ENCODE results near the gene CDC23.
"Not testable (repeated sequence)": the region's sequence is repeated elsewhere in the genome, so short reads cannot be mapped to it uniquely, and the experiment has no call there.

CDC23 gene

GRCh38 chr5:138226910-138227309 is 13.8 kb upstream of the CDC23 start:
- DNase-seq (ENCODE audit: low read depth): no peak
- no peak overlapping the region for H3K4me3 ChIP-seq (ENCODE audit: low read depth, low read length)
- no peak for TF ChIP-seq CTCF (IDR thresholded peaks at IDR 0.05; ENCODE audit: low read depth, low read length, missing control alignments)
- in situ Hi-C loops (cut with HindIII; ENCODE audit: low sequenced_read_pairs): no loop called here

- in situ Hi-C loops (cut with HindIII; ENCODE audit: low sequenced_read_pairs): no loop called here
- no peak for DNase-seq (ENCODE audit: low read depth)
- no peak for TF ChIP-seq CTCF (IDR thresholded peaks at IDR 0.05; ENCODE audit: low read depth, low read length, missing control alignments)
- no peak overlapping the region for H3K4me3 ChIP-seq (ENCODE audit: low read depth, low read length)
Observed at GRCh38 chr5:138224712-138225111, 11.6 kb upstream of the CDC23 start.

GRCh38 chr5:138223532-138223931 is 10.4 kb upstream of the CDC23 start:
- in situ Hi-C loops (cut with HindIII; ENCODE audit: low sequenced_read_pairs): no loop called here
- no peak for TF ChIP-seq CTCF (IDR thresholded peaks at IDR 0.05; ENCODE audit: low read depth, low read length, missing control alignments)

GRCh38 chr5:138216799-138217198 is 3.7 kb upstream of the CDC23 start:
- in situ Hi-C loops (cut with HindIII; ENCODE audit: low sequenced_read_pairs): no loop called here
- no peak for DNase-seq (ENCODE audit: low read depth)
- no peak overlapping the region for H3K4me3 ChIP-seq (ENCODE audit: low read depth, low read length)
- TF ChIP-seq CTCF (IDR thresholded peaks at IDR 0.05; ENCODE audit: low read depth, low read length, missing control alignments): no peak

More at GRCh38 chr5:138223532-138223931, 10.4 kb upstream of the CDC23 start:
- DNase-seq (ENCODE audit: low read depth): no peak
- H3K4me3 ChIP-seq (ENCODE audit: low read depth, low read length): no peak overlapping the region

- H3K4me3 ChIP-seq (ENCODE audit: low read depth, low read length): peak overlapping the region; percentile 100
- in situ Hi-C loops (cut with HindIII; ENCODE audit: low sequenced_read_pairs): no loop called here
- TF ChIP-seq CTCF (IDR thresholded peaks at IDR 0.05; ENCODE audit: low read depth, low read length, missing control alignments): no peak
- no peak for DNase-seq (ENCODE audit: low read depth)
Observed at GRCh38 chr5:138212828-138213160, 329 bp downstream of the CDC23 start.

GRCh38 chr5:138210985-138211384 is 2.1 kb downstream of the CDC23 start:
- H3K4me3 ChIP-seq (ENCODE audit: low read depth, low read length): no peak overlapping the region
- in situ Hi-C loops (cut with HindIII; ENCODE audit: low sequenced_read_pairs): no loop called here
- no peak for DNase-seq (ENCODE audit: low read depth)
- no peak for TF ChIP-seq CTCF (IDR thresholded peaks at IDR 0.05; ENCODE audit: low read depth, low read length, missing control alignments)

- DNase-seq (ENCODE audit: low read depth); in situ Hi-C loops (cut with HindIII; ENCODE audit: low sequenced_read_pairs); H3K4me3 ChIP-seq (ENCODE audit: low read depth, low read length): not testable (repeated sequence)
Observed at GRCh38 chr5:138193859-138194258, 19.3 kb downstream of the CDC23 start.

All from astrocyte of the cerebellum (primary cell).